GM23338 (cell line): Measurements from ENCODE around the gene RRP7A. TPM values are rescaled to one million over a fixed set of nuclear protein-coding genes. Genes with fewer than 3 reads are reported as not detected.

Experiments
- ATAC-seq: fragments of 200-7000 bp; cut with Tn5 transposase; 3 replicates; pipeline ENCODE4 v1.9.1; 2020
- DNase-seq: peaks from one replicate; pipeline ENCODE4 v3.0.0-alpha.2; 2015; ENCODE audit warnings: low spot score
- H2AFZ ChIP-seq: fragments of 200-600 bp; sonication (generic); 2 replicates; pipeline ENCODE4 v1.8.0; 2016; ENCODE audit warnings: antibody characterized with exemption, mild to moderate bottlenecking, moderate library complexity
- H3F3A ChIP-seq: fragments of 200-600 bp; sonication (generic); replicated peaks from 2 replicates; pipeline ENCODE4 v1.8.0; 2017; ENCODE audit warnings: antibody characterized with exemption, mixed run types, low read depth
- H3K27ac ChIP-seq: fragments of 200-600 bp; sonication (generic); 2 replicates; pipeline ENCODE4 v1.6.1; 2016; ENCODE audit warnings: low read depth
- H3K27me3 ChIP-seq: fragments of 200-600 bp; sonication (generic); 2 replicates; pipeline ENCODE4 v1.8.0; 2016; ENCODE audit warnings: mild to moderate bottlenecking, mixed run types, moderate library complexity; ENCODE audit not compliant: insufficient read depth
- H3K36me3 ChIP-seq: fragments of 200-600 bp; sonication (generic); 2 replicates; pipeline ENCODE4 v1.8.0; 2016; ENCODE audit warnings: mild to moderate bottlenecking; ENCODE audit not compliant: insufficient read depth
- H3K4me1 ChIP-seq: fragments of 200-600 bp; sonication (generic); 2 replicates; pipeline ENCODE4 v1.8.0; 2016; ENCODE audit warnings: mild to moderate bottlenecking, moderate library complexity; ENCODE audit not compliant: insufficient read depth
- H3K4me2 ChIP-seq: fragments of 200-600 bp; sonication (generic); 2 replicates; pipeline ENCODE4 v1.7.1; 2017; ENCODE audit warnings: mixed run types
- H3K4me3 ChIP-seq: fragments of 200-600 bp; sonication (generic); 2 replicates; pipeline ENCODE4 v1.6.1; 2016; ENCODE audit warnings: mixed run types
- H3K79me2 ChIP-seq: fragments of 200-600 bp; sonication (generic); replicated peaks from 2 replicates; pipeline ENCODE4 v1.8.0; 2017; ENCODE audit warnings: mild to moderate bottlenecking; ENCODE audit not compliant: insufficient read depth
- H3K9me2 ChIP-seq: fragments of 200-600 bp; sonication (generic); 2 replicates; pipeline ENCODE4 v1.8.0; 2017; ENCODE audit not compliant: insufficient read depth
- H4K20me1 ChIP-seq: fragments of 200-600 bp; sonication (generic); replicated peaks from 2 replicates; pipeline ENCODE4 v1.8.0; 2017; ENCODE audit warnings: mild to moderate bottlenecking; ENCODE audit not compliant: insufficient read depth
- H3K27ac Mint-ChIP-seq: 2 replicates; pipeline ENCODE4 v1.8.0; 2020; ENCODE audit warnings: inconsistent platforms, mild to moderate bottlenecking, moderate library complexity, mixed read lengths
- H3K27me3 Mint-ChIP-seq: 3 replicates; pipeline ENCODE4 v1.8.0; 2022; ENCODE audit warnings: low read depth, mild to moderate bottlenecking, moderate library complexity, mixed read lengths, inconsistent platforms; ENCODE audit not compliant: insufficient read depth, poor library complexity
- H3K36me3 Mint-ChIP-seq: 3 replicates; pipeline ENCODE4 v1.8.0; 2021; ENCODE audit warnings: low read depth, mild to moderate bottlenecking, inconsistent platforms, moderate library complexity, mixed read lengths
- H3K4me1 Mint-ChIP-seq: 3 replicates; pipeline ENCODE4 v1.8.0; 2020; ENCODE audit warnings: mild to moderate bottlenecking, inconsistent platforms, mixed read lengths
- H3K4me3 Mint-ChIP-seq: 3 replicates; pipeline ENCODE4 v1.8.0; 2021; ENCODE audit warnings: moderate library complexity, mild to moderate bottlenecking, inconsistent platforms, mixed read lengths
- H3K9me3 Mint-ChIP-seq: 3 replicates; pipeline ENCODE4 v1.8.0; 2020; ENCODE audit warnings: moderate library complexity, mild to moderate bottlenecking, inconsistent platforms, mixed read lengths
- NANOG ChIP-seq: IDR thresholded peaks from 2 replicates; pipeline ENCODE4 v1.6.1; 2016; ENCODE audit warnings: antibody characterized with exemption, borderline replicate concordance
- POLR2AphosphoS5 ChIP-seq: IDR thresholded peaks from 2 replicates; pipeline ENCODE4 v1.6.1; 2016; ENCODE audit warnings: antibody characterized with exemption, low read depth
- ZNF114 ChIP-seq: fragments of 250-450 bp; sonication (Bioruptor Pico); IDR thresholded peaks from 2 replicates; pipeline ENCODE4 v1.5.0; 2020; ENCODE audit warnings: mild to moderate bottlenecking, moderate library complexity
- ZNF331 ChIP-seq: fragments of 250-450 bp; sonication (Bioruptor Pico); IDR thresholded peaks from 2 replicates; pipeline ENCODE4 v1.5.0; 2020; ENCODE audit warnings: low read depth, mild to moderate bottlenecking, moderate library complexity
- polyA plus RNA-seq: library from polyadenylated mRNA; unstranded; fragments of >200 nt; fragmentation: Nextera tagmentation; extraction: Ambion mirVana; gene quantifications from 2 replicates; pipeline ENCODE4 v1.2.1, GENCODE V29; 2016
- total RNA-seq: library from RNA; depleted of rRNA; stranded (reverse); fragments of >200 nt; shearing (Covaris generic); gene quantifications from 2 replicates; pipeline ENCODE4 v1.2.3, GENCODE V29; 2014
- TF ChIP-seq, protein P1 (sequence below): fragments of 250-450 bp; sonication (Bioruptor Pico); IDR thresholded peaks from 2 replicates; pipeline ENCODE4 v1.5.0; 2020; ENCODE audit warnings: mild to moderate bottlenecking, moderate library complexity
- TF ChIP-seq, protein P2 (sequence below): IDR thresholded peaks from one replicate; pipeline ENCODE4 v1.6.1; 2018; ENCODE audit warnings: antibody characterized with exemption; ENCODE audit not compliant: unreplicated experiment

Gene RRP7A
- total and polyA plus RNA-seq, 2 experiments from 2014 or later, result 48.1 to 59.2 TPM

DNA sequence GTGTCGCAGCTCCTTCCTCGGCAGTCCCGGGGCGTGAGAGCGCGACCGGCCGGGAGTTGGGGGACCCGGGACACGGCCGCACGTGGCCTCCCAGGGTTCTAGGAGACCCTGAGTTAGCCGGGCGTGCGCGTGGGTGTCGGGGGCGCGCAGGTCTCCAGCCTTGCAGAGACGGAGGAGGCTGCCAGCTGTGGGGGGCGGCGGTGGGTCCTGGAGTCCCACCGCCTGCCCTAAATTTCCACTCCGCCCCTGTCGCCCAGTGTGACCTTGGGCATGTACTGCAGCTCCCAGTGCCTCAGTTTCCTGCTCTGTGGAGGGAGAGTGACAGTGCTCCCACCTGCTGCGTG, 18.8 kb downstream of the RRP7A start (continued):
- TF ChIP-seq, protein P1, sequence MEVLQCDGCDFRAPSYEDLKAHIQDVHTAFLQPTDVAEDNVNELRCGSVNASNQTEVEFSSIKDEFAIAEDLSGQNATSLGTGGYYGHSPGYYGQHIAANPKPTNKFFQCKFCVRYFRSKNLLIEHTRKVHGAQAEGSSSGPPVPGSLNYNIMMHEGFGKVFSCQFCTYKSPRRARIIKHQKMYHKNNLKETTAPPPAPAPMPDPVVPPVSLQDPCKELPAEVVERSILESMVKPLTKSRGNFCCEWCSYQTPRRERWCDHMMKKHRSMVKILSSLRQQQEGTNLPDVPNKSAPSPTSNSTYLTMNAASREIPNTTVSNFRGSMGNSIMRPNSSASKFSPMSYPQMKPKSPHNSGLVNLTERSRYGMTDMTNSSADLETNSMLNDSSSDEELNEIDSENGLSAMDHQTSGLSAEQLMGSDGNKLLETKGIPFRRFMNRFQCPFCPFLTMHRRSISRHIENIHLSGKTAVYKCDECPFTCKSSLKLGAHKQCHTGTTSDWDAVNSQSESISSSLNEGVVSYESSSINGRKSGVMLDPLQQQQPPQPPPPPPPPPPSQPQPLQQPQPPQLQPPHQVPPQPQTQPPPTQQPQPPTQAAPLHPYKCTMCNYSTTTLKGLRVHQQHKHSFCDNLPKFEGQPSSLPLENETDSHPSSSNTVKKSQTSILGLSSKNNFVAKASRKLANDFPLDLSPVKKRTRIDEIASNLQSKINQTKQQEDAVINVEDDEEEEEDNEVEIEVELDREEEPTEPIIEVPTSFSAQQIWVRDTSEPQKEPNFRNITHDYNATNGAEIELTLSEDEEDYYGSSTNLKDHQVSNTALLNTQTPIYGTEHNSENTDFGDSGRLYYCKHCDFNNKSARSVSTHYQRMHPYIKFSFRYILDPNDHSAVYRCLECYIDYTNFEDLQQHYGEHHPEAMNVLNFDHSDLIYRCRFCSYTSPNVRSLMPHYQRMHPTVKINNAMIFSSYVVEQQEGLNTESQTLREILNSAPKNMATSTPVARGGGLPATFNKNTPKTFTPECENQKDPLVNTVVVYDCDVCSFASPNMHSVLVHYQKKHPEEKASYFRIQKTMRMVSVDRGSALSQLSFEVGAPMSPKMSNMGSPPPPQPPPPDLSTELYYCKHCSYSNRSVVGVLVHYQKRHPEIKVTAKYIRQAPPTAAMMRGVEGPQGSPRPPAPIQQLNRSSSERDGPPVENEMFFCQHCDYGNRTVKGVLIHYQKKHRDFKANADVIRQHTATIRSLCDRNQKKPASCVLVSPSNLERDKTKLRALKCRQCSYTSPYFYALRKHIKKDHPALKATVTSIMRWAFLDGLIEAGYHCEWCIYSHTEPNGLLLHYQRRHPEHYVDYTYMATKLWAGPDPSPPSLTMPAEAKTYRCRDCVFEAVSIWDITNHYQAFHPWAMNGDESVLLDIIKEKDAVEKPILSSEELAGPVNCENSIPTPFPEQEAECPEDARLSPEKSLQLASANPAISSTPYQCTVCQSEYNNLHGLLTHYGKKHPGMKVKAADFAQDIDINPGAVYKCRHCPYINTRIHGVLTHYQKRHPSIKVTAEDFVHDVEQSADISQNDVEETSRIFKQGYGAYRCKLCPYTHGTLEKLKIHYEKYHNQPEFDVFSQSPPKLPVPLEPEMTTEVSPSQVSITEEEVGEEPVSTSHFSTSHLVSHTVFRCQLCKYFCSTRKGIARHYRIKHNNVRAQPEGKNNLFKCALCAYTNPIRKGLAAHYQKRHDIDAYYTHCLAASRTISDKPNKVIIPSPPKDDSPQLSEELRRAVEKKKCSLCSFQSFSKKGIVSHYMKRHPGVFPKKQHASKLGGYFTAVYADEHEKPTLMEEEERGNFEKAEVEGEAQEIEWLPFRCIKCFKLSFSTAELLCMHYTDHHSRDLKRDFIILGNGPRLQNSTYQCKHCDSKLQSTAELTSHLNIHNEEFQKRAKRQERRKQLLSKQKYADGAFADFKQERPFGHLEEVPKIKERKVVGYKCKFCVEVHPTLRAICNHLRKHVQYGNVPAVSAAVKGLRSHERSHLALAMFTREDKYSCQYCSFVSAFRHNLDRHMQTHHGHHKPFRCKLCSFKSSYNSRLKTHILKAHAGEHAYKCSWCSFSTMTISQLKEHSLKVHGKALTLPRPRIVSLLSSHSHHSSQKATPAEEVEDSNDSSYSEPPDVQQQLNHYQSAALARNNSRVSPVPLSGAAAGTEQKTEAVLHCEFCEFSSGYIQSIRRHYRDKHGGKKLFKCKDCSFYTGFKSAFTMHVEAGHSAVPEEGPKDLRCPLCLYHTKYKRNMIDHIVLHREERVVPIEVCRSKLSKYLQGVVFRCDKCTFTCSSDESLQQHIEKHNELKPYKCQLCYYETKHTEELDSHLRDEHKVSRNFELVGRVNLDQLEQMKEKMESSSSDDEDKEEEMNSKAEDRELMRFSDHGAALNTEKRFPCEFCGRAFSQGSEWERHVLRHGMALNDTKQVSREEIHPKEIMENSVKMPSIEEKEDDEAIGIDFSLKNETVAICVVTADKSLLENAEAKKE (CRISPR knock-in tag), result no peak

DNA sequence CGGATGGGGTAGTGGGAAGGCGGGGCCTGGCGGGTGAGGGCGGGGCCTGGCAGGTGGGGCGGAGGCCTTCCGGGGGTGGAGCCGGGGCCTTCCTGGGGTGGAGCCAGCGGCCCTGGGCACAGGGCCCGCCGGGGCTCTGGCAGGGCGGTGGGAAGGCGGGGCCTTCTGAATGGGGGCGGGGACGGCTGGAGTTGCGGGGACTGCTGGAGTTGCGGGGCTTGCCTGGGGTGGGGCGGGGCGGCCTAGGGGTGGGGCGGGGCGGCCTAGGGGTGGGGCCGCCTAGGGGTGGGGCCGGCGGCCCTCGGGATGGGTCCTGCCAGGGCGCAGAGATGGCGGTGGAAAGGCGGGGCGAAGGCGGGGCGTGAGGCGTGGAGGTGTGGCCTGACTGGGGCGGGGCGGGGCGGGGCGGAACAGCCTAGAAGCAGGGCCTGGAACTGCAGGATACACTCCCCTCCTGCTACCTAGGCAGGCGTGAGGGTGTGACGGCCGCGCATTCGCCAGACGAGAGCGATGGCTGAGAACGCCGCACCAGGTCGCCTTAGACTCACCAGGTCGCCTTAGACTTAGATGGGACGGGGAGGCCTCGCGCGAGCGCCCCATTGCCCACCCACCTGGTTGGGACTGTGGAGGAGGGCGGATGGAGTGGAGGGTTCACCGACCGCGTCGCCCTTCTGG, 19.3 kb downstream of the RRP7A start:
- peak overlapping the region; percentile 78 for H3K4me2 ChIP-seq
- no peak overlapping the region for H3K27ac ChIP-seq
- H3F3A ChIP-seq, result peaks cover 12% of the 10 kb centered on the region
- H3K27me3 ChIP-seq, result peaks cover 6% of the 10 kb centered on the region; the same call in 1 of the 2 replicates
- H3K9me3 Mint-ChIP-seq, result no peaks in the 10 kb centered on the region; the same call in 2 of the 3 replicates
- ATAC-seq, result peak; percentile 80
- no peaks in the 10 kb centered on the region for H3K79me2 ChIP-seq
- H4K20me1 ChIP-seq, result no peaks in the 10 kb centered on the region
- peak; percentile 94 for DNase-seq
- no peaks in the 10 kb centered on the region; the same call in none of the 2 replicates for H3K4me1 ChIP-seq
- peaks cover 2% of the 10 kb centered on the region for H3K27me3 Mint-ChIP-seq
- peak overlapping the region; percentile 62 for H3K4me3 ChIP-seq
- no peaks in the 10 kb centered on the region for H3K9me2 ChIP-seq
- no peaks in the 10 kb centered on the region for H3K36me3 ChIP-seq
- peaks cover 10% of the 10 kb centered on the region; the same call in 2 of the 3 replicates for H3K4me1 Mint-ChIP-seq
- peak overlapping the region; percentile 85; the same call in 1 of the 2 replicates for H2AFZ ChIP-seq
- no peak overlapping the region for H3K27ac Mint-ChIP-seq
- H3K4me3 Mint-ChIP-seq, result peak overlapping the region; percentile 40; the same call in 2 of the 3 replicates
- no peaks in the 10 kb centered on the region; the same call in 2 of the 3 replicates for H3K36me3 Mint-ChIP-seq
- TF ChIP-seq, protein P2, sequence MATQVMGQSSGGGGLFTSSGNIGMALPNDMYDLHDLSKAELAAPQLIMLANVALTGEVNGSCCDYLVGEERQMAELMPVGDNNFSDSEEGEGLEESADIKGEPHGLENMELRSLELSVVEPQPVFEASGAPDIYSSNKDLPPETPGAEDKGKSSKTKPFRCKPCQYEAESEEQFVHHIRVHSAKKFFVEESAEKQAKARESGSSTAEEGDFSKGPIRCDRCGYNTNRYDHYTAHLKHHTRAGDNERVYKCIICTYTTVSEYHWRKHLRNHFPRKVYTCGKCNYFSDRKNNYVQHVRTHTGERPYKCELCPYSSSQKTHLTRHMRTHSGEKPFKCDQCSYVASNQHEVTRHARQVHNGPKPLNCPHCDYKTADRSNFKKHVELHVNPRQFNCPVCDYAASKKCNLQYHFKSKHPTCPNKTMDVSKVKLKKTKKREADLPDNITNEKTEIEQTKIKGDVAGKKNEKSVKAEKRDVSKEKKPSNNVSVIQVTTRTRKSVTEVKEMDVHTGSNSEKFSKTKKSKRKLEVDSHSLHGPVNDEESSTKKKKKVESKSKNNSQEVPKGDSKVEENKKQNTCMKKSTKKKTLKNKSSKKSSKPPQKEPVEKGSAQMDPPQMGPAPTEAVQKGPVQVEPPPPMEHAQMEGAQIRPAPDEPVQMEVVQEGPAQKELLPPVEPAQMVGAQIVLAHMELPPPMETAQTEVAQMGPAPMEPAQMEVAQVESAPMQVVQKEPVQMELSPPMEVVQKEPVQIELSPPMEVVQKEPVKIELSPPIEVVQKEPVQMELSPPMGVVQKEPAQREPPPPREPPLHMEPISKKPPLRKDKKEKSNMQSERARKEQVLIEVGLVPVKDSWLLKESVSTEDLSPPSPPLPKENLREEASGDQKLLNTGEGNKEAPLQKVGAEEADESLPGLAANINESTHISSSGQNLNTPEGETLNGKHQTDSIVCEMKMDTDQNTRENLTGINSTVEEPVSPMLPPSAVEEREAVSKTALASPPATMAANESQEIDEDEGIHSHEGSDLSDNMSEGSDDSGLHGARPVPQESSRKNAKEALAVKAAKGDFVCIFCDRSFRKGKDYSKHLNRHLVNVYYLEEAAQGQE, result no peak
- TF ChIP-seq ZNF114 (CRISPR knock-in tag) (no peak), POLR2AphosphoS5 (peak; percentile 78), NANOG (no peak), ZNF331 (CRISPR knock-in tag) (no peak)
